Measurements from ENCODE around the gene SPINK1.

DNA sequence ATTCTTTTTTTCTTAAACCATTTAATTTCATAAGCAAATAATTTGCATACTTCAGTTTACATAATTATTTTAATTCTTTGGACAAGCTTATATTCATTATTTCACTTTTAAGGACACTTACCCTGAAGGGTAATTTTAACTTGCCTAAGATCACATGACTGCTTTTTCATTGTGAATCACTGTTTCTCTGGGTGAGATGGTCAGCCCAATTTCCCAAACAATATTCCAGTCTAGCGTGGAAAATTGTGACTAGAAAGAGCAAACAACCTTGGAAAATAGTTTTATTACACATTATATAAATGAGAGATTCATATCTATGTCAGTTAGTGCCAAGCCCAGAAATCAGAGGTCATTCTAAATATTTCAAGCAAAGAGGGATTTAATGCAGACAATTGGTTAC lies 27.5 kb downstream of the SPINK1 start:
- TF ChIP-seq CTCF (IDR thresholded peaks at IDR 0.05 in 2 of 3, conservative IDR thresholded peaks at IDR 0.05 in 1 of 3; ENCODE audit: borderline replicate concordance in 1 of 3, insufficient read depth in 1 of 3, low read depth in 2 of 3, low read length in 2 of 3), result no peak
- TF ChIP-seq, protein P1, sequence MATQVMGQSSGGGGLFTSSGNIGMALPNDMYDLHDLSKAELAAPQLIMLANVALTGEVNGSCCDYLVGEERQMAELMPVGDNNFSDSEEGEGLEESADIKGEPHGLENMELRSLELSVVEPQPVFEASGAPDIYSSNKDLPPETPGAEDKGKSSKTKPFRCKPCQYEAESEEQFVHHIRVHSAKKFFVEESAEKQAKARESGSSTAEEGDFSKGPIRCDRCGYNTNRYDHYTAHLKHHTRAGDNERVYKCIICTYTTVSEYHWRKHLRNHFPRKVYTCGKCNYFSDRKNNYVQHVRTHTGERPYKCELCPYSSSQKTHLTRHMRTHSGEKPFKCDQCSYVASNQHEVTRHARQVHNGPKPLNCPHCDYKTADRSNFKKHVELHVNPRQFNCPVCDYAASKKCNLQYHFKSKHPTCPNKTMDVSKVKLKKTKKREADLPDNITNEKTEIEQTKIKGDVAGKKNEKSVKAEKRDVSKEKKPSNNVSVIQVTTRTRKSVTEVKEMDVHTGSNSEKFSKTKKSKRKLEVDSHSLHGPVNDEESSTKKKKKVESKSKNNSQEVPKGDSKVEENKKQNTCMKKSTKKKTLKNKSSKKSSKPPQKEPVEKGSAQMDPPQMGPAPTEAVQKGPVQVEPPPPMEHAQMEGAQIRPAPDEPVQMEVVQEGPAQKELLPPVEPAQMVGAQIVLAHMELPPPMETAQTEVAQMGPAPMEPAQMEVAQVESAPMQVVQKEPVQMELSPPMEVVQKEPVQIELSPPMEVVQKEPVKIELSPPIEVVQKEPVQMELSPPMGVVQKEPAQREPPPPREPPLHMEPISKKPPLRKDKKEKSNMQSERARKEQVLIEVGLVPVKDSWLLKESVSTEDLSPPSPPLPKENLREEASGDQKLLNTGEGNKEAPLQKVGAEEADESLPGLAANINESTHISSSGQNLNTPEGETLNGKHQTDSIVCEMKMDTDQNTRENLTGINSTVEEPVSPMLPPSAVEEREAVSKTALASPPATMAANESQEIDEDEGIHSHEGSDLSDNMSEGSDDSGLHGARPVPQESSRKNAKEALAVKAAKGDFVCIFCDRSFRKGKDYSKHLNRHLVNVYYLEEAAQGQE (IDR thresholded peaks at IDR 0.05; ENCODE audit: low read depth), result no peak
- TF ChIP-seq, protein P2, sequence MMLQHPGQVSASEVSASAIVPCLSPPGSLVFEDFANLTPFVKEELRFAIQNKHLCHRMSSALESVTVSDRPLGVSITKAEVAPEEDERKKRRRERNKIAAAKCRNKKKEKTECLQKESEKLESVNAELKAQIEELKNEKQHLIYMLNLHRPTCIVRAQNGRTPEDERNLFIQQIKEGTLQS (IDR thresholded peaks at IDR 0.05), result no peak
- TF ChIP-seq FOSL1 (IDR thresholded peaks at IDR 0.05; ENCODE audit: low read depth), result no peak
- TF ChIP-seq POLR2A (IDR thresholded peaks at IDR 0.05; ENCODE audit: borderline replicate concordance, extremely low read depth, insufficient read depth, insufficient read length), result no peak
- TF ChIP-seq ZNF274 (IDR thresholded peaks at IDR 0.05; ENCODE audit: low read depth, low read length), result no peak
- TF ChIP-seq YY1 (IDR thresholded peaks at IDR 0.05; ENCODE audit: extremely low read depth, insufficient replicate concordance, low read depth, low read length), result no peak
- TF ChIP-seq ZFX (IDR thresholded peaks at IDR 0.05), result no peak
- no peak for TF ChIP-seq EZH2phosphoT487 (IDR thresholded peaks at IDR 0.05; ENCODE audit: borderline replicate concordance)
- no peak for TF ChIP-seq RAD21 (IDR thresholded peaks at IDR 0.05; ENCODE audit: low read depth)
- TF ChIP-seq EZH2 (IDR thresholded peaks at IDR 0.05), result no peak
